ENCODE measurements around the gene YEATS2.

YEATS2 gene

DNA sequence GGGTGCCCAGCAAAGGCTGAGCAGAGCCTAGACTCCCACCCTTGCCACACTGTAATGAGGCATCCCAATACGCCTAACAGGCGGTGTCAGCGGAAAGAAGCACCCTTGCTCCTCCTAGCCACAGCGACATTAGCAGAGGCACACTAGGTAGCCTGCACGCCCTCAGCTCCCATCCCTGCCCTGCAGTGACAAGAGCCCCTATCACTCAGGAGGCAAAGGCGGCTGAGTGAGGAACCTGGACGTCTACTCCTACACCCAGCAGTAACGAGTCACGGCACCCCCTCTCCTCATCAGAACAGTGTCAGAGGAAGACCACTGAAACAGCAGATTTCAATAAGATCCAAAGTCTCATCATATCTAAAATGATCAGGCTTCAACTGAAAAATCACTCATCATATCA is 139.8 kb downstream of the YEATS2 start:
- no peak for DNase-seq (ENCODE audit: low read depth)

DNA sequence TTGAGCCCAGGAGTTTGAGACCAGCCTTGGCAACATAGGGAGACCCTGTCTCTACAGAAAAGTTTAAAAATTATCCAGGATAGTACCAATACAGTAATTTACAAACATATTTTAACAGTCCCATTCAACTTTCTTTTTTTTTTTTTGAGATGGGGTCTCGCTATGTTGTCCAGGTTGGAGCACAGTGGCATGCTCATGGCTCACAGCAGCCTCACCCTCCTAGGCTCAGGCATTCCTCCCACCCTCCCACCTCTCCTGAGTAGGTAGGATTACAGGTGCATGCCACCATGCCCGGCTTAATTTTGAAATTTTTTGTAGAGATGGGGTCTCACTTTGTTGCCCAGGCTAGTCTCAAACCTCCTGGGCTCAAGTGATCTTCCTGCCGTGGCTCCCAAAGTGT is 140.3 kb downstream of the YEATS2 start:
- DNase-seq (ENCODE audit: low read depth): no peak

DNA sequence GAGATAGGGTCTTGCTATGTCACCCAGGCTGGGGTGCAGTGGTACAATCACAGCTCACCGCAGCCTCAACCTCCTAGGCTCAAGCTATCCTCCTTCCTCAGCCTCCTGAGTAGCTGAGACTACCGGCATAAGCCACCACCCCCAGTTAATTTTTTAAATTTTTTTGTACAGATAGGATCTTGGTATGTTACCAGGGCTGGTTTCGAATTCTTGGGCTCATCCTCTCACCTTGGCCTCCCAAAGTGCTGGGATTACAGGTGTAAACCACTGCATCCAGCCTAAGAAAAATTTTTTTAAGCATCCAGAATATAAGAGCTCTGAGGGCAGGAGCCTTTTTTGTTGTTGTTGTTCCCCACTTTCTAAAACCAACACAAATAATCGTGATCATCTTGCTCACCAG is 142.2 kb downstream of the YEATS2 start:
- no peak for DNase-seq (ENCODE audit: low read depth)

DNA sequence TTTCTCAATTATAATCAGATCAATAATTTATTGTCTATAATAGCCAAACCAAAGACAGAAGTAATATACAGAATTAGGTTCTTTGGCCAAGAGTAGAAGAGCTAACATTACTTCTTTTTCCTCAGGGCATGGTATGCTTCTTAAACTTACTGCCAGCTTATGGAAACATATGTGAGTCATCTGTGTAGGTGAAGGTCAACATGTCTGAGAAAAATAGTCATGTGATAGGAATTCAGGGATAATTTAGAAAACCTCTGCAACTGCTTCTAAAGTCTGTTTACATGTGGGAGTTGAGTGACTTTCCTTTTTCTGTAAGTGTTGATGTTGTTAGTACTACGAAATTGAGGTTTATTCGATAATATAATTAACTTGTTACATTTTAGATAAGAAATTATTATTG is 147.0 kb downstream of the YEATS2 start:
- no peak for DNase-seq (ENCODE audit: low read depth)

DNA sequence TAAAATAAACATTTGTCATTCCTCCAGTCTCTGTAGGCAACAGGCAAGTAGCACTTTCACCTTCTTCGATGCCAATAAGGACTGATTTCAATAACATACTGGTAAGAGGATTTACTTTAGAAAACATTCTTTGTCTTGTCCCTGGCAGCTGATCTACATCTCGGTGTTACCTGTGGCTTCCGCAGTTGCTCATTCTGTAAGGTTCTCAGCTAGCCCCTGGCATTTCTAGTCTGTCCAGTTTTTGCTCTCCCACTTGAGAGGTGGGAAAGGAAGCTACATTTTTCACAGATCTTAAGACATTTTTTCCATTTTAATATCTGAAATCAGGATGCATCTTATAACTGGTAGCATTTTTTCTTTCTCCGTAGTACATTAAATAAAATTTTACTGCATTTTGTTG is 147.5 kb downstream of the YEATS2 start:
- DNase-seq (ENCODE audit: low read depth): no peak

DNA sequence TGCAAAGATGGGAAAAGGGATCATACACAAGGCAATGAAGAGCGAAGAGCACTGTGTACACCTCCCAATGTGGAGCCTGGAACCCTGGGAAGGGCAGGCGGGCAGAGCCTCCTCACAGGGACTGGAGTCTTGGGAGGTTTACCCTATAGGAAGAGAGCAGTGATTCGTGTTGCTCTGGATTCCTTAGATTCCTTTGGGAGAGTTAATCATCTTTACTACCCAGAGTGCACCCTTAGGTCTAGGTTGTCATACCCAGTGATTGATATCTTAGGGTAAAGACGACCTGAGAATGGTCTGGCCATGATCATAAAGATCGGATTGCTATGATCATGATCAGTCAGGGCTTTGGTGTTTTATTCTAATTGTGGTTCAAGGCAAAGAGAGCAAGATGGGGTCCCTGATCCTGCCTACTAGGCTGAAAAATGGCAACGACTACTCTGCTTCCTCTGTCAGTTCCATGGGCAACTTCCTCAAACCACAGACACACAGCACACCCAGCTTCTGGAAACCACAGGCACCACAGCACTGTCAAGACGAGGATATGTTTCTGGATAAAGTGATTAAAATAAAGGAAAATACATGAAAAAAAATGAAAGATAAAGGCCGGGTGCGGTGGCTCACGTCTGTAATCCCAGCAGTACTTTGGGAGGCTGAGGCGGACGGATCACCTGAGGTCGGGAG is 148.2 kb downstream of the YEATS2 start:
- DNase-seq (ENCODE audit: low read depth): no peak

DNA sequence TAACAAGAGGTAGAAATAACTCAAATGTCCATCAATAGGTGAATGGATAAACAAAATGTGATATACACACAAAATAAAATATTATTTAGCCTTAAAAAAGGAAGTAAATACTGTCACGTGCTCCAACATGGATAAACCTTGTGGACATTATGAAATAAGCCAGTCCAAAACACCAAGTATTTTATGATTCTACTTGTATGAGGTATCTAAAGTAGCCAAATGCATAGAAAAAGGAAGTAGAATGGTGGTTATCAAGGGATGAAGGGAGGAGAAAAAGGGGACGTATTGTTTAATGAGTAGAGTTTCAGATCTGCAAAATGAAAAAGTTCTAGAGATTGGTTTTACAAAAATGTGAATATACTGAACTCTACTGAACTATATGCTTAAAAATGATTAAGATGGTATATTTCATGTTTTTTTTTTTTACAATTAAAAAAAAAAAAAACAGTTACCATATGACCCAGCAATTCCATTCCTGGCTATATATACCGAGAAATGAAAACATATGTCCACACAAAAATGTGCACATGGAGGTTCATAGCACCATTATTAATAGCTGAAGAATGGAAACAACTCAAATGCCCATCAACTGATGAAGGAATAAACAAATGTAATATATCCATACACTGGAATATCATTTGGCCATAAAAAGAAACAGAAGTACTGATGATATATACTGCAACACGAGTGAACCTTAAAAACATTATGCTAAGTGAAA is 156.9 kb downstream of the YEATS2 start:
- no peak for DNase-seq (ENCODE audit: low read depth)

DNA sequence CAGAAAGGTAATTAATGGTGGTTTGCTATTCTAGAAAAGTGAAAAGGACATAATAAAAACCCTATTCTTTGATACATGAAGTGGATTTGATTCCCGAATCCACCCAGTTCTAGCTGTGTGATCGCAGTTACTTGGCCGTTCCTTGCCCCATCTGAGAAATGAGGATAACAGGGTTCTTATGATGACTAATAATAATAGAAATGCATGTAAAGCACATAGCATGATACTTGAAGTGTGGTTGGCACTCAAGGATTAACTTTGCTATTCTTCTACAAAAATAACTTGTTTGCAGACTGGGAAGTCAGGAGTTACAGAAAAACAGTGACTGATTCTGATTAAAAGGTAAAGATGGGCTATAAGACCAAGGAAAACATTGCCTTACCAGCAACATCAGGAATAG is 160.3 kb downstream of the YEATS2 start:
- DNase-seq (ENCODE audit: low read depth): no peak

Data from activated gamma-delta T cell treated with anti-CD3 and anti-CD28 coated beads, Interleukin-2, amount 50 U/mL, for 16 hours (primary cell).